Parathyroid adenoma (tissue), 2 donors: ENCODE results near the gene TMEM87B.
"Not testable (repeated sequence)": the region's sequence is repeated elsewhere in the genome, so short reads cannot be mapped to it uniquely, and the experiment has no call there.

Experiments used
- H2AFZ ChIP-seq: fragments of 300-600 bp; sonication (generic); one replicate; pipeline ENCODE4 v1.7.0; 2017; ENCODE audit warnings: antibody characterized with exemption, mild to moderate bottlenecking
- H3K27ac ChIP-seq: fragments of 300-600 bp; sonication (generic); one replicate; pipeline ENCODE4 v1.7.0; 2017
- H3K27me3 ChIP-seq: fragments of 300-600 bp; sonication (generic); one replicate; pipeline ENCODE4 v1.7.0; 2017; ENCODE audit warnings: low read length; ENCODE audit not compliant: control insufficient read depth, insufficient read depth
- H3K36me3 ChIP-seq: fragments of 300-600 bp; sonication (generic); one replicate; pipeline ENCODE4 v1.7.0; 2017; ENCODE audit warnings: low read length; ENCODE audit not compliant: control insufficient read depth, insufficient read depth
- H3K4me1 ChIP-seq: fragments of 300-600 bp; sonication (generic); one replicate; pipeline ENCODE4 v1.7.0; 2017; ENCODE audit warnings: control low read depth
- H3K4me2 ChIP-seq: fragments of 300-600 bp; sonication (generic); one replicate; pipeline ENCODE4 v1.7.0; 2017; ENCODE audit warnings: low read length
- H3K4me3 ChIP-seq: fragments of 300-600 bp; sonication (generic); one replicate; pipeline ENCODE4 v1.7.0; 2017; ENCODE audit warnings: low read depth, low read length
- H3K79me2 ChIP-seq: fragments of 300-600 bp; sonication (generic); one replicate; pipeline ENCODE4 v1.7.0; 2017; ENCODE audit warnings: control low read depth
- H3K9ac ChIP-seq: fragments of 300-600 bp; sonication (generic); one replicate; pipeline ENCODE4 v1.7.0; 2017; ENCODE audit warnings: mild to moderate bottlenecking
- H3K9me3 ChIP-seq: fragments of 300-600 bp; sonication (generic); one replicate; pipeline ENCODE4 v1.7.0; 2017; ENCODE audit warnings: low read length; ENCODE audit not compliant: control insufficient read depth
- TF ChIP-seq, protein P1 (sequence below): fragments of 300-600 bp; sonication (generic); IDR thresholded peaks from one replicate; pipeline ENCODE4 v1.7.0; 2017; ENCODE audit warnings: antibody characterized with exemption, mild to moderate bottlenecking
- donor health status: primary hyperparathyroidism.

Gene TMEM87B

DNA sequence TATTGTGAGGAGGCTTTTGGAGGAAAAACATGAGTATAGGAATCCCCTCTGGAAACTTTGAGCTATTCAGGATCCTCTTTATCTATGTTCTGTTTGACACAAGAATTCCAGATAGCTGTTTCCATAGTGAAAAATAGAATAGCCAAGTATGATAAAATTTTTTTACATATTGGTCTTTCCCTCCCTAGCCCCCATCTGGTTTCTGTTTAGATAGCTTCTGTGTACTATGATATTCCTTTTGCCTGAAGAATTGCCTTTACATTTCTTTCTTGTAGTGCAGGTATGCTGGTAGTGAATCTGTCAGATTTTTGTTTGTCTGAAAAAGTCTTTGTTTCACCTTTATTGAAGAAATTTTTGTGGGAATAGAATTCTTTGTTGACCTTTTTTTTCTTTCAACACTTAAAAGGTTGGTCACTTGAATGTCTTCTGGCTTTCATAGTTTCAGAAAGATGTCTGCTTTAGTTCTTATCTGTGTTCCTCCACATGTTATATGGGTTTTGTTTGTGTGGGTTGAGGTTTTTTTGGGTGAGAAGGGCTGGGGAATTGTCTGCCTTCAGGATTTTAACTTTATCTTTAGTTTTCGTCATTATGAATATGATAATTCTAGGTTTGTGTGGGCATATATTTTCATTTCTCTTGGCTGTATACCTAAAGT lies 53.2 kb downstream of the TMEM87B start:
- no peaks in the 10 kb centered on the region for H3K9me3 ChIP-seq
- no peak overlapping the region for H3K4me3 ChIP-seq
- H3K4me1 ChIP-seq, result no peaks in the 10 kb centered on the region
- no peak overlapping the region for H3K4me2 ChIP-seq
- peaks cover 3% of the 10 kb centered on the region for H3K36me3 ChIP-seq
- TF ChIP-seq, protein P1, sequence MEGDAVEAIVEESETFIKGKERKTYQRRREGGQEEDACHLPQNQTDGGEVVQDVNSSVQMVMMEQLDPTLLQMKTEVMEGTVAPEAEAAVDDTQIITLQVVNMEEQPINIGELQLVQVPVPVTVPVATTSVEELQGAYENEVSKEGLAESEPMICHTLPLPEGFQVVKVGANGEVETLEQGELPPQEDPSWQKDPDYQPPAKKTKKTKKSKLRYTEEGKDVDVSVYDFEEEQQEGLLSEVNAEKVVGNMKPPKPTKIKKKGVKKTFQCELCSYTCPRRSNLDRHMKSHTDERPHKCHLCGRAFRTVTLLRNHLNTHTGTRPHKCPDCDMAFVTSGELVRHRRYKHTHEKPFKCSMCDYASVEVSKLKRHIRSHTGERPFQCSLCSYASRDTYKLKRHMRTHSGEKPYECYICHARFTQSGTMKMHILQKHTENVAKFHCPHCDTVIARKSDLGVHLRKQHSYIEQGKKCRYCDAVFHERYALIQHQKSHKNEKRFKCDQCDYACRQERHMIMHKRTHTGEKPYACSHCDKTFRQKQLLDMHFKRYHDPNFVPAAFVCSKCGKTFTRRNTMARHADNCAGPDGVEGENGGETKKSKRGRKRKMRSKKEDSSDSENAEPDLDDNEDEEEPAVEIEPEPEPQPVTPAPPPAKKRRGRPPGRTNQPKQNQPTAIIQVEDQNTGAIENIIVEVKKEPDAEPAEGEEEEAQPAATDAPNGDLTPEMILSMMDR, result no peak
- no peak overlapping the region for H2AFZ ChIP-seq
- no peak overlapping the region for H3K27ac ChIP-seq
- no peak overlapping the region for H3K9ac ChIP-seq
- no peaks in the 10 kb centered on the region for H3K79me2 ChIP-seq
- no peaks in the 10 kb centered on the region for H3K27me3 ChIP-seq

DNA sequence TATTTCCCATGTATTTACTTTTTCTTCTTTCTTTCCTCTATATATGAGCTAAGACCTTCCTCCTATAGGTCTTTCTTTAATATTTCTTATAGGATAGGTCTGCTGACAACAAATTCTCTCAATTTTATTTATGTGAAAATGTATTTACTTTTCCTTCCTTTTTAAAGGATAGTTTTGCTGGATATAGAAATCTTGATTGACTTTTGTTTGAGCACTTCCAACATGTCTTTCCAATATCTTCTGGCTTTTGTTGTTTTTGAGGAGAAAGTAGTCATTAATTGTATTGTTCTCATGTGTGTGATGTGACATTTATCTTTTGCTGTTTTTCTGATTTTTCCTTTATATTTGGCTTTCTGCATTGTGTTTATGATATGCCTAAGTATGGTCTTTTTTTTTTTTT lies 54.2 kb downstream of the TMEM87B start:
- Histone ChIP-seq H3K9ac (no peak overlapping the region), H2AFZ (no peak overlapping the region), H3K36me3 (peaks cover 3% of the 10 kb centered on the region), H3K27me3 (no peaks in the 10 kb centered on the region), H3K27ac (no peak overlapping the region), H3K4me3 (no peak overlapping the region), H3K4me1 (no peaks in the 10 kb centered on the region), H3K79me2 (no peaks in the 10 kb centered on the region), H3K4me2 (no peak overlapping the region), H3K9me3 (no peaks in the 10 kb centered on the region)
- TF ChIP-seq, protein P1, result no peak

DNA sequence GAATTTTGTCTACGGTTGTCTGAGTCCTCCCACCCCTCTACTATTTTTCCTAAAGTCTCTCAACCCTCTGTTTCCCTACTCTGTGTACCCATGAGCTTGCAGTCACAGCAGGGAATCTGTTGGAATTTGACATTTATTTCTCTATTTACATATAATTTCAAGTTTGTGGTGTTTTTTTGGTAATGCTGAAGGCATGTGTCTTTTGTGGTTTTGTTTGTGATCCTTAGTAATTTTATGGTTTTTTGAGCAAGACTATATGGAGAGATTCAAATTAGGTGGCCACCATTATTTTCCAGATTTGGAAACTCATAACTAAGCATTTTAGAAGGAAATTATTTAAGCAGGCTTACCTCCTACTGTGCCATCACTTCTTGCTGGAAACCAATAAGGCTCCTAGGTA lies 55.9 kb downstream of the TMEM87B start:
- Histone ChIP-seq H3K4me3 (no peak overlapping the region), H3K27me3 (no peaks in the 10 kb centered on the region), H3K9ac (no peak overlapping the region), H2AFZ (no peak overlapping the region), H3K79me2 (no peaks in the 10 kb centered on the region), H3K4me2 (no peak overlapping the region), H3K9me3 (no peaks in the 10 kb centered on the region), H3K27ac (no peak overlapping the region), H3K4me1 (no peaks in the 10 kb centered on the region), H3K36me3 (peaks cover 3% of the 10 kb centered on the region)
- TF ChIP-seq, protein P1, result no peak

DNA sequence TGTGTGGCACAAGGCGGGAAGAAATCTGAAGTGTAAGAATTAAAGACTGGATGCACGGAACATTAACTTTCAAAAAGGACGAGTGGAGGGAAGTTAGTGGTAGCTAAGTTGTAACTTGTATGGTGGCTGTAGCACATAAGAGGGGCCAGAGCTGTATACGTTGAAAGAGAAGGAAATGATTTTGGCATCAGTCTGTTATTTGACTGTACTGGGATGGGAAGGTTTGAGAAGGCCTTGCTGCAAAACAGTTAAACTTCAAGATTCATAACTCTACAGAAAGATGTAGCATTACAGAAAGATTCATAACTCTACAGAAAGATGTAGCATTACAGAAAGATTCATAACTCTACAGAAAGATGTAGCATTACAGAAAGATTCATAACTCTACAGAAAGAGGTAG lies 58.3 kb downstream of the TMEM87B start:
- not testable (repeated sequence) for H3K27me3 ChIP-seq, H3K27ac ChIP-seq, H3K9ac ChIP-seq, H2AFZ ChIP-seq, H3K79me2 ChIP-seq, H3K36me3 ChIP-seq, H3K4me3 ChIP-seq, H3K4me2 ChIP-seq, H3K4me1 ChIP-seq, H3K9me3 ChIP-seq

DNA sequence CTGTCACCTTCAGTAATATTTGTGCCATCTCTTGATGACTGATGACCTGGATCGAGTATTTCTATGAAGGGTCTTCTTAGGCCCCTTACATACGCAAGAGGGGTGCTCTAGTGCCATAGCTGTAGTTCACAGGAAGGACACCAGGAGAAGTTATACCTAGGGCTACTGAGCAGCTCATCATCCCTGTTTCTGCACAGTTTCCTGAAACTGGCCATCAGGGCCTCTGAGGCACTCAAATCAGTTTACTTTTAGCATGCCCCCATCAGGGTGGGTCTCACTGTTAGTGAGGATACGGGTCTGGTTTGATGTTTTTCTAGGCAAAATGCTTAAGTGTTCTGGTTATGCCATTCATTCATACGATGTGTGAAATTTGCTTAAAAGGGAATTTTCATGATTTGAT lies 63.1 kb downstream of the TMEM87B start:
- Histone ChIP-seq H3K4me1 (no peaks in the 10 kb centered on the region), H3K27ac (no peak overlapping the region), H3K9ac (no peak overlapping the region), H3K27me3 (no peaks in the 10 kb centered on the region), H2AFZ (no peak overlapping the region), H3K79me2 (no peaks in the 10 kb centered on the region), H3K36me3 (no peaks in the 10 kb centered on the region), H3K9me3 (no peaks in the 10 kb centered on the region), H3K4me3 (no peak overlapping the region), H3K4me2 (no peak overlapping the region)
- TF ChIP-seq, protein P1, result no peak
